H1 (cell line): ENCODE results near the gene CACNG6. TPM values are rescaled to one million over a fixed set of nuclear protein-coding genes. Genes with fewer than 3 reads are reported as not detected.

Source experiments
- CTCF ChIA-PET: fragments of 300-600 bp; sonication (Branson Sonifier 250); formaldehyde crosslinking; loops from one replicate; lab custom pipeline; 2021; ENCODE audit not compliant: partially characterized antibody; lab: Charles Lee
- POLR2A ChIA-PET: fragments of 300-600 bp; sonication (Branson Sonifier 250); formaldehyde crosslinking; loops from one replicate; lab custom pipeline; 2021; ENCODE audit warnings: inconsistent platforms; ENCODE audit not compliant: partially characterized antibody; lab: Charles Lee
- DNase-seq, 2 experiments: peaks; one replicate each; pipeline versions ENCODE4 v3.0.0 to v3.0.0-alpha.2; 2010 to 2022; ENCODE audit warnings: low spot score in 2 of 2, low read depth in 1 of 2, mixed read lengths in 1 of 2
- FAIRE-seq: peaks from 2 replicates; lab custom pipeline; 2011; peaks lifted over from hg19 to GRCh38; lab: Jason Lieb, UNC
- H2AFZ ChIP-seq: 2 replicates; pipeline ENCODE4 v1.8.1; 2012; ENCODE audit warnings: low read length, inconsistent platforms
- H2AK5ac ChIP-seq: 2 replicates; pipeline ENCODE4 v1.6.1; 2013; ENCODE audit warnings: low read depth, low read length
- H2BK120ac ChIP-seq: replicated peaks from 2 replicates; pipeline ENCODE3; 2013; ENCODE audit warnings: low read depth, low read length, inconsistent platforms
- H2BK12ac ChIP-seq: 2 replicates; pipeline ENCODE4 v1.6.1; 2013; ENCODE audit warnings: low read depth, low read length
- H2BK15ac ChIP-seq: 2 replicates; pipeline ENCODE4 v1.6.1; 2013; ENCODE audit warnings: low read length
- H2BK20ac ChIP-seq: 2 replicates; pipeline ENCODE4 v1.6.1; 2013; ENCODE audit warnings: low read length
- H2BK5ac ChIP-seq: 2 replicates; pipeline ENCODE4 v1.6.1; 2013; ENCODE audit warnings: low read depth, low read length
- H3K14ac ChIP-seq: 2 replicates; pipeline ENCODE4 v1.6.1; 2013; ENCODE audit warnings: inconsistent platforms; ENCODE audit not compliant: insufficient read length
- H3K18ac ChIP-seq: 2 replicates; pipeline ENCODE4 v1.6.1; 2013; ENCODE audit warnings: low read length; ENCODE audit errors: extremely low read depth
- H3K23ac ChIP-seq: 2 replicates; pipeline ENCODE4 v1.6.1; 2013; ENCODE audit warnings: inconsistent platforms; ENCODE audit not compliant: insufficient read length
- H3K23me2 ChIP-seq: 2 replicates; pipeline ENCODE4 v1.6.1; 2013; ENCODE audit warnings: low read depth, low read length
- H3K27ac ChIP-seq: 2 replicates; pipeline ENCODE4 v1.6.1; 2011; ENCODE audit warnings: low read depth, low read length, inconsistent platforms
- H3K27me3 ChIP-seq, 4 experiments: replicated peaks in 1 of 4; 1 replicate in 1 of 4; 2 replicates in 3 of 4; pipeline versions ENCODE4 v1.6.1 to v1.8.1; 2011 to 2013; ENCODE audit warnings: low read length in 3 of 4, mild to moderate bottlenecking in 3 of 4, inconsistent platforms in 2 of 4, mixed read lengths in 2 of 4, moderate library complexity in 1 of 4; ENCODE audit not compliant: control insufficient read depth in 3 of 4, insufficient read depth in 3 of 4; ENCODE audit errors: extremely low read depth in 1 of 4
- H3K36me3 ChIP-seq, 4 experiments: 2 replicates each; pipeline versions ENCODE4 v1.6.1 to v1.8.1; 2011 to 2013; ENCODE audit warnings: mild to moderate bottlenecking in 4 of 4, low read length in 3 of 4, moderate library complexity in 2 of 4, control low read depth in 1 of 4, inconsistent platforms in 1 of 4; ENCODE audit not compliant: insufficient read depth in 4 of 4, control insufficient read depth in 2 of 4
- H3K4ac ChIP-seq: replicated peaks from 2 replicates; pipeline ENCODE3; 2013; ENCODE audit warnings: low read length, low read depth, mixed read lengths, inconsistent platforms; ENCODE audit not compliant: insufficient read length
- H3K4me1 ChIP-seq, 4 experiments: replicated peaks in 1 of 4; 1 replicate in 1 of 4; 2 replicates in 3 of 4; pipeline versions ENCODE4 v1.6.1 to v1.8.1; 2011 to 2013; ENCODE audit warnings: low read length in 3 of 4, inconsistent platforms in 2 of 4, mixed read lengths in 1 of 4; ENCODE audit not compliant: insufficient read depth in 4 of 4, control insufficient read depth in 3 of 4
- H3K4me2 ChIP-seq, 2 experiments: 2 replicates each; pipeline versions ENCODE4 v1.6.1 to v1.8.1; 2011 to 2013; ENCODE audit warnings: low read depth in 2 of 2, low read length in 2 of 2, control low read depth in 1 of 2, inconsistent platforms in 1 of 2, mild to moderate bottlenecking in 1 of 2; ENCODE audit not compliant: insufficient read depth in 1 of 2
- H3K4me3 ChIP-seq, 4 experiments: fragments of 200-600, 300-600 bp in 1 of 4; sonication (generic), shearing (Covaris generic), sonication (Bioruptor Twin) in 1 of 4; 2 replicates each; pipeline versions ENCODE4 v1.5.1 to v1.8.1; 2011 to 2016; ENCODE audit warnings: low read length in 4 of 4, low read depth in 3 of 4, control low read depth in 2 of 4, inconsistent platforms in 2 of 4, mild to moderate bottlenecking in 2 of 4, mixed read lengths in 1 of 4, moderate library complexity in 1 of 4; ENCODE audit not compliant: insufficient read depth in 2 of 4; ENCODE audit errors: extremely low read depth in 1 of 4
- H3K56ac ChIP-seq: replicated peaks from 2 replicates; pipeline ENCODE3; 2013; ENCODE audit warnings: low read depth, mild to moderate bottlenecking, mixed read lengths, low read length, inconsistent platforms; ENCODE audit not compliant: insufficient read length
- H3K79me1 ChIP-seq: 2 replicates; pipeline ENCODE4 v1.6.1; 2013; ENCODE audit warnings: low read depth, low read length, control low read depth
- H3K79me2 ChIP-seq, 2 experiments: 2 replicates each; pipeline versions ENCODE4 v1.6.1 to v1.8.1; 2012 to 2013; ENCODE audit warnings: low read length in 2 of 2, mild to moderate bottlenecking in 2 of 2, inconsistent platforms in 1 of 2; ENCODE audit not compliant: insufficient read depth in 2 of 2, control insufficient read depth in 1 of 2
- H3K9ac ChIP-seq, 4 experiments: replicated peaks in 1 of 4; 1 replicate in 1 of 4; 2 replicates in 3 of 4; pipeline versions ENCODE4 v1.6.1 to v1.8.1; 2011 to 2013; ENCODE audit warnings: low read depth in 3 of 4, low read length in 3 of 4, control low read depth in 2 of 4, mild to moderate bottlenecking in 2 of 4, moderate library complexity in 2 of 4, inconsistent platforms in 1 of 4; ENCODE audit errors: extremely low read depth in 1 of 4
- H3K9me3 ChIP-seq, 2 experiments: 2 replicates each; pipeline versions ENCODE4 v1.6.1 to v1.8.1; 2012 to 2013; ENCODE audit warnings: mild to moderate bottlenecking in 2 of 2, moderate library complexity in 2 of 2, control low read depth in 1 of 2, inconsistent platforms in 1 of 2, low read depth in 1 of 2, low read length in 1 of 2, mixed read lengths in 1 of 2; ENCODE audit not compliant: insufficient read depth in 2 of 2
- H4K20me1 ChIP-seq, 2 experiments: replicated peaks in 1 of 2; 2 replicates each; pipeline versions ENCODE3 to v1.8.1; 2011 to 2013; ENCODE audit warnings: inconsistent platforms in 2 of 2, low read length in 2 of 2, mild to moderate bottlenecking in 1 of 2; ENCODE audit not compliant: insufficient read depth in 2 of 2, control insufficient read depth in 1 of 2
- H4K5ac ChIP-seq: 2 replicates; pipeline ENCODE4 v1.6.1; 2013; ENCODE audit warnings: low read length, low read depth, mixed read lengths, inconsistent platforms; ENCODE audit not compliant: insufficient read length
- H4K8ac ChIP-seq: 2 replicates; pipeline ENCODE4 v1.8.0; 2013; ENCODE audit warnings: mild to moderate bottlenecking, moderate library complexity, low read length, inconsistent platforms; ENCODE audit not compliant: insufficient read depth; ENCODE audit errors: extremely low read depth
- H4K91ac ChIP-seq: replicated peaks from 2 replicates; pipeline ENCODE3; 2013; ENCODE audit warnings: low read length, mixed read lengths, inconsistent platforms; ENCODE audit not compliant: insufficient read length
- HDAC2 ChIP-seq, 2 experiments: fragments of 300-600 bp in 1 of 2; sonication (generic) in 1 of 2; IDR thresholded peaks; 2 replicates each; pipeline ENCODE4 v1.6.1; 2011 to 2012; ENCODE audit warnings: low read depth in 2 of 2, low read length in 2 of 2, mild to moderate bottlenecking in 2 of 2, moderate library complexity in 2 of 2, borderline replicate concordance in 1 of 2, inconsistent platforms in 1 of 2
- HDAC6 ChIP-seq: IDR thresholded peaks from one replicate; pipeline ENCODE4 v1.7.1; 2012; ENCODE audit warnings: low read depth, mild to moderate bottlenecking, inconsistent platforms, low read length, moderate library complexity
- KDM1A ChIP-seq: fragments of 200-600, 300-600 bp; sonication (generic); IDR thresholded peaks from 2 replicates; pipeline ENCODE4 v1.7.1; 2016; ENCODE audit warnings: mild to moderate bottlenecking, low read length, borderline replicate concordance
- KDM4A ChIP-seq: IDR thresholded peaks from one replicate; pipeline ENCODE4 v1.7.1; 2012; ENCODE audit warnings: low read depth, mild to moderate bottlenecking, moderate library complexity, low read length, inconsistent platforms; ENCODE audit not compliant: severe bottlenecking
- MAX ChIP-seq: IDR thresholded peaks from 2 replicates; pipeline ENCODE4 v1.6.1; 2012; ENCODE audit warnings: inconsistent platforms
- NANOG ChIP-seq: IDR thresholded peaks from 2 replicates; pipeline ENCODE4 v1.6.1; 2011; ENCODE audit warnings: low read length, low read depth, mild to moderate bottlenecking, inconsistent platforms; ENCODE audit not compliant: insufficient read depth, poor library complexity, severe bottlenecking
- SIRT6 ChIP-seq: IDR thresholded peaks from one replicate; pipeline ENCODE4 v1.7.1; 2012; ENCODE audit warnings: low read length, inconsistent platforms
- SIX5 ChIP-seq: IDR thresholded peaks from 2 replicates; pipeline ENCODE4 v1.6.1; 2011; ENCODE audit warnings: mild to moderate bottlenecking, low read depth, low read length
- SP1 ChIP-seq: IDR thresholded peaks from 2 replicates; pipeline ENCODE4 v1.6.1; 2011; ENCODE audit warnings: low read depth, low read length
- SP4 ChIP-seq: IDR thresholded peaks from 2 replicates; pipeline ENCODE4 v1.6.1; 2012; ENCODE audit warnings: low read length, inconsistent platforms
- TCF12 ChIP-seq: IDR thresholded peaks from 2 replicates; pipeline ENCODE4 v1.6.1; 2011; ENCODE audit warnings: low read depth, mild to moderate bottlenecking, low read length
- USF2 ChIP-seq: IDR thresholded peaks from 2 replicates; pipeline ENCODE4 v1.6.1; 2011; ENCODE audit warnings: low read length, improper control_type of control experiment
- WGBS, 2 experiments: shearing (Covaris generic) in 1 of 2; methylation state at CpG; one replicate each; pipeline versions ENCODE4 v1.1.6 to v1.1.7; 2013 to 2015; ENCODE audit warnings: low lambda C conversion rate in 2 of 2, mixed read lengths in 2 of 2, inconsistent platforms in 1 of 2, low coverage in 1 of 2, missing lambda C conversion rate in 1 of 2; ENCODE audit not compliant: insufficient replicate concordance in 2 of 2, insufficient coverage in 1 of 2, insufficient read length in 1 of 2; ENCODE audit errors: extremely low coverage in 1 of 2, missing lambda C conversion rate in 1 of 2; 5-methylcytosine and 5-hydroxymethylcytosine counted together
- polyA plus RNA-seq, 7 experiments: library from polyadenylated mRNA; depleted of rRNA in 3 of 7; stranded (reverse) in 5 of 7; unstranded in 2 of 7; fragments of >200 nt in 5 of 7; fragments of 200-250 nt in 2 of 7; gene quantifications; 1 replicate in 5 of 7; 2 replicates in 1 of 7; 4 replicates in 1 of 7; pipeline versions ENCODE4 v1.2.1 to v1.2.3, GENCODE V29; 2011 to 2013; ENCODE audit warnings: missing spikeins in 2 of 7, mixed read lengths in 2 of 7
- total RNA-seq: library from RNA; stranded (reverse); fragmentation: NEBNext Ultra II Directional; extraction: Animal tissue kit (Norgen Biotek cat#: 25700); gene quantifications from 2 replicates; pipeline ENCODE4 v1.2.1, GENCODE V29; 2021

Gene CACNG6
- total and polyA plus RNA-seq, 2 of the 8 experiments (the other 6 are each of a cell fraction or from before 2014, with no cell fraction given): 1.2 to 1.6 TPM

- Histone ChIP-seq H3K56ac (no peak overlapping the region), H3K79me1 (peaks cover 6% of the 10 kb centered on the region; the same call in 1 of the 2 replicates), H3K4me3 (no peak overlapping the region), H3K23ac (no peak overlapping the region), H3K4me1 (peaks cover 0 to 12% (median 3%) of the 10 kb centered on the region in 4 experiments; a peak in 5 of 7 replicates), H3K18ac (no peak overlapping the region), H3K27ac (no peak overlapping the region), H2AK5ac (no peak overlapping the region), H3K27me3 (peaks cover 0 to 3% (median 1%) of the 10 kb centered on the region in 4 experiments; a peak in 2 of 7 replicates), H3K9ac (no peak overlapping the region), H2AFZ (no peak overlapping the region), H3K9me3 (no peaks in the 10 kb centered on the region), H3K79me2 (peaks cover 0 to 17% of the 10 kb centered on the region in 2 experiments; a peak in 1 of 4 replicates), H3K4ac (no peak overlapping the region), H4K91ac (no peak overlapping the region), H2BK120ac (no peak overlapping the region), H2BK5ac (no peak overlapping the region), H4K20me1 (peaks cover 1 to 2% of the 10 kb centered on the region in 2 experiments), H4K5ac (no peak overlapping the region), H4K8ac (no peak overlapping the region), H3K14ac (no peak overlapping the region), H3K36me3 (peaks cover 7 to 31% (median 12%) of the 10 kb centered on the region in 4 experiments; a peak in 6 of 8 replicates), H2BK15ac (no peak overlapping the region), H3K23me2 (peaks cover 17% of the 10 kb centered on the region; the same call in 1 of the 2 replicates), H3K4me2 (no peak overlapping the region; a peak in 1 of 4 replicates), H2BK20ac (no peak overlapping the region), H2BK12ac (no peak overlapping the region)
- WGBS, 2 experiments: 90% methylated on average over 11 of the region's 11 CpGs; no CpG with 5 or more reads in 1 of the 2 experiments
- DNase-seq (no peak), FAIRE-seq (no peak)
- CTCF ChIA-PET: interaction anchor here (1.0 to 4.6 kb wide), 4 partner anchors 23 to 59 kb away, joined by 3 to 19 read pairs (median 10); no protein-coding TSS in a partner anchor
- POLR2A ChIA-PET: interaction anchor here (1.2 kb wide), 1 partner anchor 15 kb away, joined by 3 read pairs; no protein-coding TSS in a partner anchor
- no peak for TF ChIP-seq HDAC2 (IDR thresholded peaks at IDR 0.05; ENCODE audit: borderline replicate concordance in 1 of 2, low read depth in 2 of 2, low read length in 2 of 2)
- no peak for TF ChIP-seq SP4
- TF ChIP-seq TCF12: no peak
- TF ChIP-seq SIRT6: no peak
- TF ChIP-seq SP1: no peak
- no peak for TF ChIP-seq NANOG
- TF ChIP-seq HDAC6: no peak
- TF ChIP-seq SIX5: no peak
- TF ChIP-seq MAX: no peak
- TF ChIP-seq KDM1A: no peak
- no peak for TF ChIP-seq KDM4A
- TF ChIP-seq USF2: no peak
Measured at GRCh38 chr19:53965091-53965490, 26.3 kb upstream of the CACNG6 start.
